ENCODE measurements around the gene GPA33. TPM values are rescaled to one million over a fixed set of nuclear protein-coding genes. Genes with fewer than 3 reads are reported as not detected.

The GPA33 gene, protein sequence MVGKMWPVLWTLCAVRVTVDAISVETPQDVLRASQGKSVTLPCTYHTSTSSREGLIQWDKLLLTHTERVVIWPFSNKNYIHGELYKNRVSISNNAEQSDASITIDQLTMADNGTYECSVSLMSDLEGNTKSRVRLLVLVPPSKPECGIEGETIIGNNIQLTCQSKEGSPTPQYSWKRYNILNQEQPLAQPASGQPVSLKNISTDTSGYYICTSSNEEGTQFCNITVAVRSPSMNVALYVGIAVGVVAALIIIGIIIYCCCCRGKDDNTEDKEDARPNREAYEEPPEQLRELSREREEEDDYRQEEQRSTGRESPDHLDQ
- 0.19 and 1.0 TPM in 2 replicates for total RNA-seq (2014; rRNA removed; shearing (Covaris generic))
- 0.06 TPM in 1 of 2 replicates, not detected in the other for polyA plus RNA-seq (2015; cell fraction: cytosol; rRNA removed)
- 0.06 TPM in 1 of 2 replicates, not detected in the other for polyA plus RNA-seq (2015; cell fraction: nucleus; rRNA removed)

DNA sequence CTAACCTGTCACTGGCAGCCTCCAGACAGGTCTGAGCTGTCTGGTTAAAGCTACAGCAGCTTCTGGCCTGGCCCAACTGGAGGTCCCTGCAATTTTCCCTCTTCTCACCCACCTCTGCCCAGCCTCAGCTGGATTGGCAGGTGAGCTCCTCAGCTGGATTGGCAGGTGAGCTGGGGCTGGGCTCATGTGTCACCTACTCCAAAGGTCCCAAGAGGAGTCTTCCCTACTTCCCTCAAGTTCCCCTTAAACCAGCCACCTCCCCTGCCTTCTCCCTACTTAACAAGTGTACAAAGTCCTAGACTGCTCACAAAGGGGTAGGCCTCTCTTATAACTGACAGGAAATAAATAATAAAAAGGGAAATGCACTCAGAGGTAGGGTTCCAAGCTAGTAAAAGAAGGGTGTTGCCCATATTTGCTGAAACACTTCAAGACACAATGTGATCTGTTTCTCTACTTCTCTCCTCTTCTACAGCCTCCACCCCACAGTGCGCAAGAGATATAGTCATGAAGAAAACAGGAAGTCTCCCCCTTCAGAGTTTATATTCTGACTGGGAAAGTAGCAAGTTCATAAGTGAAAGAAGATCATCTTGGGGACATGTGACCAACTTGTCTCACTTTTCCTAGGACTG, at the start of gene GPA33:
Gene GPA33 (minus strand): TSS at position 64 of the 629 bp plus-strand sequence. CDS start 90 bp downstream, outside the sequence.
- no peak for DNase-seq (ENCODE audit: low read depth)

DNA sequence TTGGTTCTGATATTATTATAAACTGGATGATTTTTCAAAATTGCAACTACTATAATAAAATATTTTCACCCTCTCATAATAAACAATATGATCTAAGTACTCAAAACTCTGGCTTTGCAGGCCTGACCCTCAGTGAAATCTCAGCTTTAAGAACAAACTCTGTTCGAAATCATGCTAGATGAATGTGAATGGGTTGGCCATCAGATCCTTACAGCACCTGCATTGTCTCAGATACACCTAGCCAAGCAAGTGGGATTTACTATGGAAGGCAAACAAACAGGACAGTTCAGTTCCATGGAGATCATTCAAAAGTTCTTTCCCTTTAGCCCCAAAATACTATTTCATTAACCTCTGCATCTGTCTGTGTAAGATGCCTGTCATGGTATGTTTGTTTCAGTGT, 48.5 kb upstream of the GPA33 start:
- no peak for DNase-seq (ENCODE audit: low read depth)

DNA sequence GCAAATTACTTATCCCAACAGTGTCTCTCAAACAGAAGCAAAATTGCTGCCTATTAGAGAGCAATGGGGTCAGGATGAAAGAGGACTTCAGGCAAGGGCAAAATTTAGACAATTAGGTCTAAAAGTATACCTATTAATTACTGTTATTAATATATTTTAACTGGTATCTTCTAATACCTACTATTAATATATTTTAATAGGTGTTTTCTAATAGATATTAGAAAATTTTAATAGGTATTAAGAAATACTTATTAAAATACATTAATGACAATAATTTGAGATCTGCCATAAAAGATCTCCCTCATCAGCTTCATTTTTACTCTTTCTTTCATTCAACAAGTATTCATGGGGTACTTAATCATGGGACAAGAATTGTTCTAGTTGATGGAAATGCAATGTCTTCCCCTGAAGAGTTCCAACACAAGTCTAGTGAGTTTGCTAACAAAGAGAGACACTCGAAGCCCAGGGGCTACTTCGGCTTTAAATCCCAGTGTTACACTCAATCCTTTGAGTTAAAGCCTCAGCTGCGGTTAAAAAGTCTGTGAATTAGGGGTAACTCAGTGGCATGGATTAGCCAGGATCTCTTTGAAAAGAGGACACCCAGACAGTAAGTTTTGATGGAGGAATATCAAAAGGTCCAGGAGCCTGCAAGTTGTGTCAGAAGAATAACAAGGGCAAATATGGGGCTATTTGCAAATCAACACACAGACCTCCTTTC, 47.8 kb upstream of the GPA33 start:
- no peak for DNase-seq (ENCODE audit: low read depth)

DNA sequence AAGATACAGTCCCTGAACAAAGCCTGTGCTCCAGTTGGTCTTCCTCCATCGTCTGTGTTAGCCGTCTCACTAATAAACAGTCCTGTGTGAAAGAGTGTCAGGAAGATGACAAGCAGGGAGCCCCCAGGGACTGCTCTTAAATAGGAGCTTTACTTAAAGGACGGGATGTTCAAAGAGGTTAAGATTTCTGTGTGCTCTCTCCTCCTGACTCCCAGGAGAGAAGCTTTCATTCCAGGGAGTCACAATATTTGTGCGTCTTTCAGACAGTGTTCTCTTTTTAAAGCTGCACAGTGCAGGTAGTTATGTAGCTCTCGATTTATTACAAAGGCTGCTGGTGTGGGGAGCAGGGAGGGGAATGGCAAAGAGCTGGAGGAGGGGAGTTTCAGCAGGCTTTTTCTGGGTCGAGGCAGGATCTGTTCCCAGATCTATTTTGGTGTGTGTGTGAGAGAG, 47.2 kb upstream of the GPA33 start:
- no peak for DNase-seq (ENCODE audit: low read depth)

DNA sequence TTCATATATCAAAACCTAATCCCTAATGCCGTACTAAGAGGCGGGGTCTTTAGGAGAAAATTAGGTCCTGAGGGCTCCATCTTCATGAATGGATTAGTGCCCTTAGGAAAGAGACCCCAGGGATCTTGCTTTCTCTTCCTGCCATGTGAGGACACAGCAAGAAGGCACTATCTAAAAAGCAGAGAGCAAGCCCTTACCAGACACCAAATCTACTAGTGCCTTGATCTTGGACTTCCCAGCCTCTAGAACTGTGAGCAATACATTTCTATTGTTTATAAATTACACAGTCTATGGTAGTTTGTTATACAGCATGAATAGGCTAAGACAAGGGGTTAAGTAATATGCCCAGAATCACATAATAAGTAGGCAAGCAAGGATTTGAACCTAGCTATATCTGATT, 46.6 kb upstream of the GPA33 start:
- DNase-seq (ENCODE audit: low read depth), result no peak

DNA sequence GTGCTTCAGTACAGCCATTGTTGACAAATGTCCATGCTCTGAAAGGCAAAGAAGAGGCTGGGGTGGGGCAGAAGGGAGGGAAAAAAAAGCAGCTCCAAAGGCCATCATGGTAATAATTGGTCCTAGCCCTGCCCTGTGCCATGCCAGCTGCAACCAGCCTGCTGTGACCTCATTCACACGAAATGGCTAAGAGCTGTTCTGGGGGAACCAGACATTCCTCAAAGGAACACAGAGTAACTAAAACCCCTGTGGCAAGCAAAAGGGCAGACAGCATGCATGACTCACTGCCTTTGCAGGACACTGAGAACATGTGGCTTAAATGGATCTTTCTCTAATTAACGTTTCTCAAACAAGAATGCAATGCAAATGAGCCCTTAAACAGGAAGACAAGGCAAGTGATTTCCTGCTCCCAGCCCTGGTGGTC, 46.0 kb upstream of the GPA33 start:
- peak; percentile 72 for DNase-seq (ENCODE audit: low read depth)

DNA sequence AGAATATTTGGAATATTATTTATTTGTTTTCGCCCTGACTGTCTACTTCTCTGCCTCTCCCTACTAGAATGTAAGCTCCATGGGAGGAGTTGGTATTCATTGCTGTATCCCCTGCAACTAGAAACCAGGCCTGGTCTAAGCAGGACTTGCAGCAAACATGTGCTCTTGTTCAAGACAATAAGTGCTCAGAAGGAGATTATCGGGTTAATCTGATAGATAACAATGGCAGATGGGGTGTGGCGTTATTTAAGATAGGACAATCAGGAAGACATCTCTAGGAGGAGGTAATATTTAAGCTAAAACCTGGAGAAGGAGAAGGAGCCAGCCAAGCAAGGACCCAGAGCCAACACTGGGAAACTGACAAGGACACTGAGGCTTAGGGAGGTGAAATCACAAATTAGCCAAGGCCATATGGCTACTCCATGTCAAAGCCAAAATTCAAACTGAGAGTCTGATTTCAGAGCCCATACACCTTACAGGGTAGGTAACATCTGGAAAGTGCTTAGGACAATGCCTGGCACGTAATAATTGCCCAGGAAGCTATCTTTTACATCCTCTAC, 45.2 kb upstream of the GPA33 start:
- DNase-seq (ENCODE audit: low read depth), result no peak

DNA sequence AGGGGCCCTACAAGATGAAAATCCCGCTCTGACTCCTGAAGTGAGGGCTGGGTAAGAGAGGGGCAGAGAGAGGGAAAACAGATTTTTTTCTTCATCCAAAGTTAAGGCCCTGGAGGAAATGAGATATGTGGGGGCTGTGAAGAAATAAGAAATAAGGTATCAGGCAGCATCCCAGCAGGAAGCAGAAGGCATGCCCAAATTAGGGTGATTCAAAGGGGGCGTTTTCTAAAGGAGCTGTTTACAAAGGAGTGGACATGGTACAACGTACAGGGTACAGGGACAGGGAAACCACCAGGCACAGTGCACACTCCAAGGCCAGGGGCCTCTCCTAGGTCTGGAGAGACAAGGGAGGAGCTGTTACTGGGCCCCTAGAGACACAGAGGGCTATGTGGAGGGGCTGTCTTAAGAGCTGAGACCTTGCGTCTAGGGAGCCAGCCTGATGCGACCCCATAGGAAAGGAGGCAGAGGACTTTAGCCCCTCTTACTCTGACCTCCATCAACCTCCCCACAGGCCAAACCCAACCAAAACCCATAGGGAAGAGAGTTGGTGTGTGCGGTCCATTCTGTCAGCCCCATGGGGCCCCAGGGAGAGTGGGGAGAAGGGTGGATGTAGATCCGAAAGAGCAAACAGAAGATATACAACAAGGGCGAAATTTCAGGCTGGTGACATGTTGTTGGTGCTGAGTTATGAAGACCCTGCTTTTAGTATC, 42.3 kb upstream of the GPA33 start:
- no peak for DNase-seq (ENCODE audit: low read depth)

DNA sequence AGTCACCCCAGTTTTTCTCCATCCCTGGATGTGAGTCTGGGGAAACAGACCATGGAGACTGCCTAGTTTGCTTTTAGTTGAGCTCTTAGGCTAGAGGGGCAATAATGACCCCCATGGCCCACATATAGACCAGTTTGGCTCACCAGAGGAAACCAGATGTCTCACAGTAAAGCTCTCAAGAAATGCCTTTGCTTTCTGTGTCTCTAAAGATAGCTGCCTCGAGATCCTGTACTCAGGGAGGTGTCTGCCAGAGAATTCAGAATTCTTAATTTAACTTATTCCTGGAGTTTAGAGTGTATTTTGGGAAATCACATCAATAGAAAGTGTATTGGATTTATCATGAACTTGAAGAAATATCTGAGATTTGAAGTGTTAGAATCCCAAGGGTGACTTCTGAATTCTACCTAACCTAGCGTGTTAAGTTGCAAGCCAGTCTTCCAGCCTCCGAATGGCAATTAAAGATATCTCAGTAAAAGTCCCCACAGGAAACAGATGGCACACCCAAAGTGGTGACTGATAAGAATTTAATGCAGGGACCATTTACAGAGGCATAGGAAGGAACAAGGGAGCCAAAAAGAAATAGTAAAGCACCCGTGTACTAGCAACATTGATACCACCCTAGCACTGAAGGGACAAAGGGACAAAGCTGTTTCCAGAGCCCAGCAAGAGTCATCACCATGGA, 40.8 kb upstream of the GPA33 start:
- no peak for DNase-seq (ENCODE audit: low read depth)

DNA sequence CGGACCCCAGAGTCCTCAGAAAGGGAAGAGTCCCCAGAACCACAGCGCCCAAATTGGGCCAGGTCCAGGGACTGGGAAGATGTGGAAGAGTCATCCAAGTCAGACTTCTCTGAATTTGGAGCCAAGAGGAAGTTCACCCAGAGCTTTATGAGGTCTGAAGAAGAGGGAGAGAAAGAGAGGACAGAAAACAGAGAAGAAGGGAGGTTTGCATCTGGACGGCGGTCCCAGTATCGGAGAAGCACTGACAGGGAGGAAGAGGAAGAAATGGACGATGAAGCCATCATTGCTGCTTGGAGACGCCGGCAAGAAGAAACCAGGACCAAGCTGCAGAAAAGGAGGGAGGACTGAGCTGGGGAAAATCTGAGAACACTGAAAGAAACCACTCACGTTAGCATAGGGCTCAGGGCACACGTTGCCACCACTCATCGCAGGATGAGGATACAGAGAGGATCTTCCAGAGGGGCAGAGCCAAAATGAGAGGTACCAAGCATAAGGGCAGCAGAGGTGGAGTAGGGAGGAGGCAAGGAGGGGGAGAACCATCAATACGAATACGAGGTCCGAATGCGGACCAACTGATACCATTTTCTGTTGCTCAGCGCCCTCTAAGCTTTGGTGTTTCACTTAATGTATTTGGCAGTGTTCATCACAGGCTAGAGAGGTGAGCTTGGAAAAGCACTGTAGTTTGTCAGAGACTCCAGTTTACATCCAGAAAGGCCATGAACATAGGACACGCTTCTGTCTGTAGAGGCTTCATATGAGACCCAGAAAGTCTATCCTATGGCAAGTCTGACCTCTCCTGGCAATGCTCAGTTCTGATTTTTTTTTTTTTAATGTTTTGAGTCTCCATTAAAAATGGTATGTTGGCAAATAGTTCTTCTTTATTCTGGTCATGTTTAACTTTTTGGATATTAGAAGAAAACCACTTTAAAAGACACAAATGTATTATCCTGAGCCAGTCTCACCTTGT, 38.4 kb upstream of the GPA33 start:
- no peak for DNase-seq (ENCODE audit: low read depth)

DNA sequence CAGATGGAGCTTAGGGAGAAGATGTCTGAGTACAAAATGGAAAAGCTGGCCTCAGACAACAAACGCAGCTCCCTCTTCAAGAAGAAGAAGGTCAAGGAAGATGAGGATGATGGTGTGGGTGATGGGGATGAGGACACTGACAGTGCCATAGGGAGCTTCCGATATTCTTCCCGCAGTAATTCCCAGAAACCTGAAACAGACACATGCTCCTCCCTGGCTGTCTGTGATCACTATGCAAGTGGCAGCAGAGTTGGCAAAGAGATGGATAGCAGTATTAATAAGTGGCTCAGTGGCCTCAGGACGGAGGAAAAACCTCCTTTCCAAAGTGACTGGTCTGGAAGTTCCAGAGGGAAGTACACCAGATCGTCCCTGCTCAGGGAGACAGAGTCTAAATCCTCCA, 37.5 kb upstream of the GPA33 start:
- no peak for DNase-seq (ENCODE audit: low read depth)

DNA sequence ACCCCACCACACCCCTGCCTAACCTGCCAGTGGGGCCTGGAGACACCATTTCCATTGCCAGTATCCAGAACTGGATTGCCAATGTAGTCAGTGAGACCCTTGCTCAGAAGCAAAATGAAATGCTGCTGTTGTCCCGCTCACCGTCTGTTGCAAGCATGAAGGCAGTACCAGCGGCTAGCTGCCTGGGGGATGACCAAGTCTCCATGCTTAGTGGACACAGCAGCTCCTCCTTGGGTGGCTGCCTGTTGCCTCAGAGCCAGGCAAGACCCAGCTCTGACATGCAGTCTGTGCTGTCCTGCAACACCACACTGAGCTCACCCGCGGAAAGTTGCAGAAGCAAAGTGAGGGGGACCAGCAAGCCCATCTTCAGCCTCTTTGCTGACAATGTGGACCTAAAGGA, 37.1 kb upstream of the GPA33 start:
- DNase-seq (ENCODE audit: low read depth), result no peak

DNA sequence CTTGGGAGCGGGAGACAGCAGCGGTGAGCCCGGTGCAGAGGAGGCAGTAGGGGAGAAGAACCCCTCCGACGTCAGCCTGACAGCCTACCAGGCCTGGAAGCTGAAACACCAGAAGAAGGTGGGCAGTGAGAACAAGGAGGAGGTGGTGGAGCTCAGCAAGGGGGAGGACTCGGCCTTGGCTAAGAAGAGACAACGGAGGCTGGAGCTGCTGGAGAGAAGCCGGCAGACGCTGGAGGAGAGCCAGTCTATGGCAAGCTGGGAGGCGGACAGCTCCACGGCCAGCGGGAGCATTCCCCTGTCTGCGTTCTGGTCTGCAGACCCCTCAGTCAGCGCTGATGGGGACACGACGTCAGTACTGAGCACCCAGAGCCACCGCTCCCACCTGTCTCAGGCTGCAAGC, 36.6 kb upstream of the GPA33 start:
- DNase-seq (ENCODE audit: low read depth), result no peak

DNA sequence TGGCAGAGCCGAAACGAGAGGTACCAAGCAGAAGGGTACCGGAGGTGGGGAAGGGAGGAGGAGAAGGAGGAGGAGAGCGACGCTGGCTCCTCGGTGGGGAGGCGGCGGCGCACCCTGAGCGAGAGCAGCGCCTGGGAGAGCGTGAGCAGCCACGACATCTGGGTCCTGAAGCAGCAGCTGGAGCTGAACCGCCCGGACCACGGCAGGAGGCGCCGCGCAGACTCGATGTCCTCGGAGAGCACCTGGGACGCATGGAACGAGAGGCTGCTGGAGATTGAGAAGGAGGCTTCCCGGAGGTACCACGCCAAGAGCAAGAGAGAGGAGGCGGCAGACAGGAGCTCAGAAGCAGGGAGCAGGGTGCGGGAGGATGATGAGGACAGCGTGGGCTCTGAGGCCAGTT, 36.1 kb upstream of the GPA33 start:
- no peak for DNase-seq (ENCODE audit: low read depth)

DNA sequence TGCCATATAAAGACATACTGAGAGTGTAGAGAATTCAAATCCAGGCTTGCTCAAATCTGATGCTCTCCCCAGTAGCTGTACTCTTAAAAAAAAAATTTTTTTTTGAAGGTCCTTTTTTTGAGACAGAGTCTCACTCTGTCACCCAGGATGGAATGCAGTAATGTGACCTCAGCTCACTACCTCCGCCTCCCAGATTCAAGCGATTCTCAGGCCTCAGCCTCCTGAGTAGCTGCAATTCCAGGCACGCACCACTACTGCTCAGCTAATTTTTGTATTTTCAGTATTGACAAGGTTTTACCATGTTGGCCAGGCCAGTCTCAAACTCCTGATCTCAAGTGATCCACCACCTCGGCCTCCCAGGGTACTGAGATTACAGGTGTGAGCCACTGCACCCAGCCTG, 32.4 kb upstream of the GPA33 start:
- DNase-seq (ENCODE audit: low read depth), result no peak

DNA sequence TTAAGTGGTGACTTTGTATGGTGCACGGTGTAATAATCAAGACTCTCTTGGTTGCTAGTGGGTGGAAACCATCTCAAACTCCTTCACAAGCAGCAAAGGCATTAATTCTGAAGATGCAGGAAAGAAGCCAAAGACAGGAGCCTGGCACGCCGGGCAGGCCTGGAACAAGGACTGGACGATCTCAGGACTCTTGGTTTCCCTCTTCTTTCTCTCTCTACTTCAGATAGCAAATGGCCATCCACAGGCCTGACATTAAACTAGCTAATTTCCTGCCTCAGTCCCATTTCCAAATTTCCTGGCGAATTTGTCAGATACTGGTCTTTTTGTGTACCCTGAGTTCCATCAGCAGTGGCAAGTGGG, 31.9 kb upstream of the GPA33 start:
- no peak for DNase-seq (ENCODE audit: low read depth)

DNA sequence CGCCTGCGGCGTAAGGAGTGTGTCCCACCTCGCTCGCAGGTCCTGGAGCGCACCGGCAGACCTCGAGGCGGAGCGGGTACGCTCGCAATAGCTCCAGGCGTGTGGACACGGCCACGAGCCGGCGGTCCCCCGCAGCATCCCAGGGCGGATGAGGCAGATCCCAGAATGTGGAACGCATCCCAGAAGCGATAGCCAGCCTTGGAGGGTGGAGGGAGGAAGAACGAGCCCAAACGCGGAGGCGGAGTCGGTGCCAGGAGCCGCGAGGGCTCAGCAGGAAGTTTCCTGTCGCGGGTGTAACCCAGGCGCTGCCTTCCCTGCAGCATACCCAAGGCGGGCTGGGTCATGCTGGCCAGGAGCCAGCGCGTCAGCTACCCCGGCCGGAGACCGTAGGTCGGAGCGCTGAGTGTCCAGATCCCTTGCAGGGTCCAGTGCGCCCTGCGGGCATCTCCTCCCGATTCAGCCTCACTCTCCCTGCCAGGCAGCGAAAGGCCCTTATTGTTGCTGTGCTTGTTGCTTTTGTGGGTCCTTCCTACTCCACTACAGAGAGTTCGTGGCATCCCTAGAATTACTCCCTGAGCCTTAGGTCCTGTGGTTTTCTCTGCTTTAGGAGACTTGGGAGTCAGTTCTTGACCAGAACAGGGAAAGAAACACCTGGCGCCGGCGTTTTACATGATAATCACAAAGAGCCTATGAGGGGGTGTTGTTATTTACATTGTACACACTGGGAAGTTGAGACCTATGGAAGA, 31.4 kb upstream of the GPA33 start:
- no peak for DNase-seq (ENCODE audit: low read depth)

DNA sequence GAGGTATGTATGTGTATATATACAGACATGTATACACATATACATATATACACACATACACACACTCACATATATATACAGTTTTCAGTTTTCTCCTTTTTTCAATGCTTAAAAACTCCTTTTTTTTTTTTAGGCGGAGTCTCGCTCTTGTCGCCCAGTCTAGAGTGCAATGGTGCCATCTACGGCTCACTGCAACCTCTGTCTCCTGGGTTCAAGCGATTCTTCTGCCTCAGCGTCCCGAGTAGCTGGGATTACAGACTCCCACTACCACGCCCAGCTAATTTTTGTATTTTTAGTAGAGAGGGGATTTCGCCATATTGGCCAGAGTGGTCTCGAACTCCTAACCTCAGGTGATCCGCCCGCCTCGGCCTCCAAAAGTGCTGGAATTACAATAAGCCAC, 30.7 kb upstream of the GPA33 start:
- DNase-seq (ENCODE audit: low read depth), result no peak

DNA sequence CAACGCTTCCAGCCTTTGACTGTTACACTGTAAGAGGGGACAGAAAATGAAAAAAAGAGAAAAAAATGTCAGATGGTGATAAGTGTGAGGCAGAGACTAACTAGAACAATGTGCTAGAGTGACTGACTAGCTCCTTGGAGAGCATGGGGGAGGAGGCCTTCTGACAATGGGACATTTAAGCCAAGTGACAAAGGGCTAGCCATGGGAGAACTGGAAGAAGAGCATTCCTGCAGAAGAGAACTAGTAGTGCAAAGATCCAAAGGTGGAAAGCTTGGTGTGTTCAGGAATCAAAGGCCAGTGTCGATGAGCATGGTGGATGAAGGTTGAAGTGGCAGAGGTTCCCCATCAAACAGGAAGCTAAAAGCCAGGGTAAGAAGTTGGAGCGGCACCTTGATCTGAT, 29.5 kb upstream of the GPA33 start:
- no peak for DNase-seq (ENCODE audit: low read depth)
